ENCODE measurements around the gene CDK19. TPM values are rescaled to one million over a fixed set of nuclear protein-coding genes. Genes with fewer than 3 reads are reported as not detected.
"Not testable (repeated sequence)": the region's sequence is repeated elsewhere in the genome, so short reads cannot be mapped to it uniquely, and the experiment has no call there.

The CDK19 gene
- total RNA-seq, 4 donors from 2014 or later, result 3.0 to 7.4 (median 6.3) TPM

DNA sequence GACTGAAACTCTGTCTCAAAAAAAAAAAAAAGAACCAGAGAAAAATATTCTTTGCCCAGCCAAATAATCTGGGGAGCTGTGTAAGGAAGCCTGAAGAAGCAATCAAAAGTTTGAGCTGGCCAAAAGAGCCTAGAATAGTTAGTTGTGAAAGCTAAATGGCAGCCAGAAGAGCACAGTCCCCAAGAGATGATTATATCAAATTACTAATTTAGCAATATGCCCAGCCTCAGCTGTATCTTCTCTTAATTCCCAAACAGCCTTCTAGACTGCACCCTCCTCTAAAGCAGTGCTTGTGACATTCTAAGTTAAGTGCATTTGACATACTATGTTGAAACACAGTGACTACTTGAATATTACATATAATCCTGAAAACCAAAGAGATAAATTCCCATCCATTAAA lies 38.9 kb downstream of the CDK19 start:
- peaks cover 0 to 10% of the 10 kb centered on the region in 2 donors for H3K4me1 ChIP-seq
- H3K36me3 ChIP-seq, result no peaks in the 10 kb centered on the region
- H3K4me3 ChIP-seq, result no peak overlapping the region
- no peak for DNase-seq
- TF ChIP-seq, protein P1, sequence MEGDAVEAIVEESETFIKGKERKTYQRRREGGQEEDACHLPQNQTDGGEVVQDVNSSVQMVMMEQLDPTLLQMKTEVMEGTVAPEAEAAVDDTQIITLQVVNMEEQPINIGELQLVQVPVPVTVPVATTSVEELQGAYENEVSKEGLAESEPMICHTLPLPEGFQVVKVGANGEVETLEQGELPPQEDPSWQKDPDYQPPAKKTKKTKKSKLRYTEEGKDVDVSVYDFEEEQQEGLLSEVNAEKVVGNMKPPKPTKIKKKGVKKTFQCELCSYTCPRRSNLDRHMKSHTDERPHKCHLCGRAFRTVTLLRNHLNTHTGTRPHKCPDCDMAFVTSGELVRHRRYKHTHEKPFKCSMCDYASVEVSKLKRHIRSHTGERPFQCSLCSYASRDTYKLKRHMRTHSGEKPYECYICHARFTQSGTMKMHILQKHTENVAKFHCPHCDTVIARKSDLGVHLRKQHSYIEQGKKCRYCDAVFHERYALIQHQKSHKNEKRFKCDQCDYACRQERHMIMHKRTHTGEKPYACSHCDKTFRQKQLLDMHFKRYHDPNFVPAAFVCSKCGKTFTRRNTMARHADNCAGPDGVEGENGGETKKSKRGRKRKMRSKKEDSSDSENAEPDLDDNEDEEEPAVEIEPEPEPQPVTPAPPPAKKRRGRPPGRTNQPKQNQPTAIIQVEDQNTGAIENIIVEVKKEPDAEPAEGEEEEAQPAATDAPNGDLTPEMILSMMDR (IDR thresholded peaks at IDR 0.05 in 4 of 5, conservative IDR thresholded peaks at IDR 0.05 in 1 of 5), result no peak
- no peak for TF ChIP-seq POLR2A (IDR thresholded peaks at IDR 0.05)
- H3K27me3 ChIP-seq, result no peaks in the 10 kb centered on the region
- peak; percentile 93 for ATAC-seq
- H3K27ac ChIP-seq, result peak overlapping the region in 2 of 4 donors; percentile 20 to 33
- intact Hi-C loops (cut with DNase I; ENCODE audit: low total_unique reads) (no loop called here), in situ Hi-C loops (cut with MboI; ENCODE audit: low sequenced_read_pairs in 4 of 4) (no loop called here)
- no peaks in the 10 kb centered on the region for H3K9me3 ChIP-seq

GRCh38 chr6:110769923-110770322 lies 45.3 kb downstream of the CDK19 start:
- Histone ChIP-seq H3K36me3 (no peaks in the 10 kb centered on the region), H3K27me3 (no peaks in the 10 kb centered on the region), H3K27ac (no peak overlapping the region), H3K9me3 (no peaks in the 10 kb centered on the region), H3K4me1 (no peaks in the 10 kb centered on the region), H3K4me3 (no peak overlapping the region)
- no peak for ATAC-seq
- no peak for DNase-seq
- in situ Hi-C loops (cut with MboI; ENCODE audit: low sequenced_read_pairs in 4 of 4) (no loop called here), intact Hi-C loops (cut with DNase I; ENCODE audit: low total_unique reads) (no loop called here)
- no peak for TF ChIP-seq POLR2A (IDR thresholded peaks at IDR 0.05)
- TF ChIP-seq, protein P1 (IDR thresholded peaks at IDR 0.05 in 4 of 5, conservative IDR thresholded peaks at IDR 0.05 in 1 of 5), result no peak

- in situ Hi-C loops (cut with MboI; ENCODE audit: low sequenced_read_pairs in 4 of 4), result no loop called here
These were observed 47.2 kb downstream of the CDK19 start for GRCh38 chr6:110768057-110768456.

GRCh38 chr6:110761371-110761770 lies 53.9 kb downstream of the CDK19 start:
- no peaks in the 10 kb centered on the region for H3K9me3 ChIP-seq
- DNase-seq (no peak), ATAC-seq (no peak)
- H3K4me1 ChIP-seq, result no peaks in the 10 kb centered on the region
- no peaks in the 10 kb centered on the region for H3K36me3 ChIP-seq
- intact Hi-C loops (cut with DNase I; ENCODE audit: low total_unique reads) (no loop called here), in situ Hi-C loops (cut with MboI; ENCODE audit: low sequenced_read_pairs in 4 of 4) (no loop called here)
- H3K27ac ChIP-seq, result no peak overlapping the region
- TF ChIP-seq POLR2A (IDR thresholded peaks at IDR 0.05), result no peak
- TF ChIP-seq, protein P1 (IDR thresholded peaks at IDR 0.05 in 4 of 5, conservative IDR thresholded peaks at IDR 0.05 in 1 of 5), result no peak
- H3K27me3 ChIP-seq, result no peaks in the 10 kb centered on the region
- H3K4me3 ChIP-seq, result no peak overlapping the region

More at GRCh38 chr6:110768057-110768456, 47.2 kb downstream of the CDK19 start:
- ATAC-seq (no peak), DNase-seq (no peak)
- intact Hi-C loops (cut with DNase I; ENCODE audit: low total_unique reads), result no loop called here
- Histone ChIP-seq H3K27ac (no peak overlapping the region), H3K4me3 (no peak overlapping the region), H3K27me3 (no peaks in the 10 kb centered on the region), H3K36me3 (no peaks in the 10 kb centered on the region), H3K9me3 (no peaks in the 10 kb centered on the region), H3K4me1 (no peaks in the 10 kb centered on the region)
- TF ChIP-seq, protein P1 (IDR thresholded peaks at IDR 0.05 in 4 of 5, conservative IDR thresholded peaks at IDR 0.05 in 1 of 5), result no peak
- no peak for TF ChIP-seq POLR2A (IDR thresholded peaks at IDR 0.05)

- no peak for ATAC-seq
- Histone ChIP-seq H3K4me3 (no peak overlapping the region), H3K4me1 (no peaks in the 10 kb centered on the region), H3K9me3 (no peaks in the 10 kb centered on the region), H3K36me3 (no peaks in the 10 kb centered on the region), H3K27ac (no peak overlapping the region), H3K27me3 (no peaks in the 10 kb centered on the region)
- intact Hi-C loops (cut with DNase I; ENCODE audit: low total_unique reads) (no loop called here), in situ Hi-C loops (cut with MboI; ENCODE audit: low sequenced_read_pairs in 4 of 4) (no loop called here)
- no peak for TF ChIP-seq POLR2A (IDR thresholded peaks at IDR 0.05)
- TF ChIP-seq, protein P1 (IDR thresholded peaks at IDR 0.05 in 4 of 5, conservative IDR thresholded peaks at IDR 0.05 in 1 of 5), result no peak
- no peak for DNase-seq
These were observed 54.7 kb downstream of the CDK19 start for GRCh38 chr6:110760589-110760988.

GRCh38 chr6:110760098-110760497 lies 55.2 kb downstream of the CDK19 start:
- intact Hi-C loops (cut with DNase I; ENCODE audit: low total_unique reads); H3K36me3 ChIP-seq; H3K9me3 ChIP-seq; ATAC-seq; H3K4me1 ChIP-seq; H3K4me3 ChIP-seq; in situ Hi-C loops (cut with MboI; ENCODE audit: low sequenced_read_pairs in 4 of 4); H3K27ac ChIP-seq; H3K27me3 ChIP-seq; DNase-seq: not testable (repeated sequence)
